ENCODE data around the gene SLC9A5.

GRCh38 chr16:67302076-67302475 lies 53.3 kb downstream of the SLC9A5 start:
- TF ChIP-seq CTCF (IDR thresholded peaks at IDR 0.05; ENCODE audit: low read depth, low read length) (no peak), POLR2A (IDR thresholded peaks at IDR 0.05; ENCODE audit: extremely low read depth, insufficient read length) (no peak), MAX (IDR thresholded peaks at IDR 0.05; ENCODE audit: low read depth, low read length) (no peak), MYC (IDR thresholded peaks at IDR 0.05; ENCODE audit: low read depth, low read length) (no peak)

All from NB4 (cell line).